Retinal pigment epithelial cell (primary cell): ENCODE data around the gene SORCS2.

Source experiments
- DNase-seq: peaks from one replicate; pipeline ENCODE4 v3.0.0-alpha.2; 2010; ENCODE audit warnings: low read depth
- H3K4me3 ChIP-seq: 2 replicates; pipeline ENCODE4 v1.5.1; 2011; ENCODE audit warnings: mild to moderate bottlenecking, low read length, control low read depth, moderate library complexity
- TF ChIP-seq, protein P1 (sequence below): conservative IDR thresholded peaks from 2 replicates; pipeline ENCODE4 v1.5.1; 2011; ENCODE audit warnings: low read depth, low read length, control low read depth, inconsistent platforms

SORCS2 gene

DNA sequence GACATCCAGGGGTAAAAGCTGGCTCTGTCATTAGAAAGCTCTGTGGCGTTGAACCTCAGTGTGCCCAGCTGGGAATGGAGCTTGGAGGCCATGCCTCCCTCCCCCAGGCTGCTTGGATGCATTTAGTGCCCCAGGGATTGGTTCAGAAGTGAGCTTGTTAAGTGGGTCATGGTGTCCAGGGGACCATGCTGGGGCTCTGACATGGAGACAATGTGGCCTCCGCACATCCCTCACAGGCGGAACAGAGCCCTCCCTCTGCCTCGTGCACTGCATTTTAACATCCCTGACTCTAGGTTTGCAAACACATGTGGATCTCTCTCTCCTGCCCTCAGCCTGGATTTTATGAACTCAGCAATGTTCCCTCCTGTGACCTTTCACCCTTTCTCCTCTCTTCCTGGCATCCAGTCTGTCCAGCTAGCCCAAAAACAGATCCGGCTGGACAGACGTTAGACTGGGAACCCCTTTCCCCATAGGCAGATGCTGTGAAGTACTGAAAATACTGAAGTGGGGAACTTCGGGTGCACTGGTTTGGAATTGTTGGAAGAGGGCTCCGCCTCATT, 81.5 kb downstream of the SORCS2 start:
- TF ChIP-seq, protein P1, sequence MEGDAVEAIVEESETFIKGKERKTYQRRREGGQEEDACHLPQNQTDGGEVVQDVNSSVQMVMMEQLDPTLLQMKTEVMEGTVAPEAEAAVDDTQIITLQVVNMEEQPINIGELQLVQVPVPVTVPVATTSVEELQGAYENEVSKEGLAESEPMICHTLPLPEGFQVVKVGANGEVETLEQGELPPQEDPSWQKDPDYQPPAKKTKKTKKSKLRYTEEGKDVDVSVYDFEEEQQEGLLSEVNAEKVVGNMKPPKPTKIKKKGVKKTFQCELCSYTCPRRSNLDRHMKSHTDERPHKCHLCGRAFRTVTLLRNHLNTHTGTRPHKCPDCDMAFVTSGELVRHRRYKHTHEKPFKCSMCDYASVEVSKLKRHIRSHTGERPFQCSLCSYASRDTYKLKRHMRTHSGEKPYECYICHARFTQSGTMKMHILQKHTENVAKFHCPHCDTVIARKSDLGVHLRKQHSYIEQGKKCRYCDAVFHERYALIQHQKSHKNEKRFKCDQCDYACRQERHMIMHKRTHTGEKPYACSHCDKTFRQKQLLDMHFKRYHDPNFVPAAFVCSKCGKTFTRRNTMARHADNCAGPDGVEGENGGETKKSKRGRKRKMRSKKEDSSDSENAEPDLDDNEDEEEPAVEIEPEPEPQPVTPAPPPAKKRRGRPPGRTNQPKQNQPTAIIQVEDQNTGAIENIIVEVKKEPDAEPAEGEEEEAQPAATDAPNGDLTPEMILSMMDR, result no peak
- DNase-seq, result no peak
- H3K4me3 ChIP-seq, result no peak overlapping the region

GRCh38 chr4:7275067-7275466, 82.7 kb downstream of the SORCS2 start:
- TF ChIP-seq, protein P1, result no peak
- no peak overlapping the region for H3K4me3 ChIP-seq
- DNase-seq, result no peak

- TF ChIP-seq, protein P1, result no peak
- DNase-seq, result no peak
- no peak overlapping the region for H3K4me3 ChIP-seq
Observed at GRCh38 chr4:7275490-7276154, 83.3 kb downstream of the SORCS2 start.

DNA sequence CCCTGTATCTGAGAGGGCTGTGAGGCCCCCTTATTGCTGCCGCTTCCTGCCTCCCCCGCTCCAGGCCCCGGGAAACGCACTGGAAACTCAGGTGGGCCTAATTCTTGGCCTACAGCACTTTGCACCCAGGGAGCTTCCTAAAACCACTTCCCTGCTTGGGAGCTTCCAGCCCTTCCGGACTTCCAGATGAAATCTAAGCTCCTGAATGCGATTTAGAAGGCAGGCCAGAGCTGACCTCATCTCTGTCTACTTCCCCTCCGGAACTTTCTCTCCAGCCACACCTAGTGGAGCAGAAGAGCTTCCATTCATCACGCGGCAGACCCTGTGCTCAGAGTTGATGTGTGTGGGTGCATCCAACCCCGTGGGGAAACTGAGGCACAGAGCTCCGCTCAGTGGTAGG, 84.2 kb downstream of the SORCS2 start:
- DNase-seq, result no peak
- no peak overlapping the region for H3K4me3 ChIP-seq
- TF ChIP-seq, protein P1, result no peak

- no peak overlapping the region for H3K4me3 ChIP-seq
- no peak for DNase-seq
- TF ChIP-seq, protein P1, result no peak
Observed at GRCh38 chr4:7278071-7278765, 85.9 kb downstream of the SORCS2 start.

DNA sequence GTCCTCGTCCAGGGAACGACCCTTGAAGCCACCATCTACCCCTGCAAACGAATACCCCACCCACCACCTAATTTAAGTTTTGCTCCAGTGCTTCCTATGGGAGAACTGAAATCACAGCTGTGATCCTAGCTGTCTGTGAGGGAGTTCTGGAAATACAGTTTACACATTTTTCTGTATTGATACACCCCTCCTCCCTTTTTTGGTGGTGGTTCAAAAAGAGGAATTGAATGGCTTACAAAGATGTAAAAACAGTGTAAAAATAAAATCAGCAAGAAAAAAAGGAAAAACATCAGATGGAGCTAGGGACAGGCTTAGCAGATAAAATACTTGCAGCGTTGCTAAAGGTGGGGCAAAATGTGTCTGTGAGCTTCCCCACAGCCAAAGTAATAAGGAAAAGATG, 86.6 kb downstream of the SORCS2 start:
- DNase-seq, result no peak
- TF ChIP-seq, protein P1, result no peak

DNA sequence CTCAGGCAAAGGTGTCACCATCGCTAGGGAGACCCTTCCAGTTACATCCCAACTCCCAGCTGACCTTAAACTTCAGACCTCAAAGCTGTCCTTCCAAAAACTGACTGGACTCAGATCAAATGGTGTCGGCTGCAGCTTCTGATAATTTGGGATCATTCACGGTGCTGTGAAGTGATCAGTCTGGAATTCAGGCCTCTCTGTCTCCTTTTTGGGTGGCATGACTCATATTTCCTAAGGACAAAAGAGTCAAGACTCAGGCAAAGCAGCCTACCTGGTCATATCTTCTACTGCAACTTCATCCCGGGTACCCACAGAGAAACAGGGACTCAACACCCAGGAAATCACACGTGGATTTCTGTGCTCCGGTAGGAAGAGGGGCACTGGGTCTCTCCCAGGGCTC, 87.6 kb downstream of the SORCS2 start:
- DNase-seq, result no peak
- TF ChIP-seq, protein P1, result no peak
- H3K4me3 ChIP-seq, result no peak overlapping the region

More for the DNA sequence above, 86.6 kb downstream of the SORCS2 start:
- no peak overlapping the region for H3K4me3 ChIP-seq
